Neural progenitor cell (in vitro differentiated cells): ENCODE measurements around the gene CRY2.

Experiments used
- CTCF ChIP-seq: fragments of 200-600 bp; sonication (generic); IDR thresholded peaks from 2 replicates; pipeline ENCODE4 v1.5.1; 2017; ENCODE audit warnings: antibody characterized with exemption, mild to moderate bottlenecking
- EZH2 ChIP-seq: fragments of 200-600 bp; sonication (generic); IDR thresholded peaks from 2 replicates; pipeline ENCODE4 v1.6.1; 2017; ENCODE audit warnings: antibody characterized with exemption, mild to moderate bottlenecking, moderate library complexity

GRCh38 chr11:45913942-45914635 lies 66.8 kb downstream of the CRY2 start:
- TF ChIP-seq EZH2 (no peak), CTCF (no peak)
